GM18861 (cell line): ENCODE data around the gene KLF2.

ENCODE experiments used
- ATAC-seq: cut with Tn5 transposase; IDR thresholded peaks from one replicate; pipeline ENCODE4 v1.9.1; 2021; ENCODE audit not compliant: unreplicated experiment

KLF2 gene

GRCh38 chr19:16375157-16375935 is 50.7 kb downstream of the KLF2 start:
- no peak for ATAC-seq

GRCh38 chr19:16375936-16376185 is 51.2 kb downstream of the KLF2 start:
- ATAC-seq = no peak

GRCh38 chr19:16376241-16376640 is 51.6 kb downstream of the KLF2 start:
- no peak for ATAC-seq

GRCh38 chr19:16376649-16377048 is 52.0 kb downstream of the KLF2 start:
- ATAC-seq = no peak

GRCh38 chr19:16377521-16377920 is 52.9 kb downstream of the KLF2 start:
- no peak for ATAC-seq
